ENCODE measurements around the gene ACOXL.

DNA sequence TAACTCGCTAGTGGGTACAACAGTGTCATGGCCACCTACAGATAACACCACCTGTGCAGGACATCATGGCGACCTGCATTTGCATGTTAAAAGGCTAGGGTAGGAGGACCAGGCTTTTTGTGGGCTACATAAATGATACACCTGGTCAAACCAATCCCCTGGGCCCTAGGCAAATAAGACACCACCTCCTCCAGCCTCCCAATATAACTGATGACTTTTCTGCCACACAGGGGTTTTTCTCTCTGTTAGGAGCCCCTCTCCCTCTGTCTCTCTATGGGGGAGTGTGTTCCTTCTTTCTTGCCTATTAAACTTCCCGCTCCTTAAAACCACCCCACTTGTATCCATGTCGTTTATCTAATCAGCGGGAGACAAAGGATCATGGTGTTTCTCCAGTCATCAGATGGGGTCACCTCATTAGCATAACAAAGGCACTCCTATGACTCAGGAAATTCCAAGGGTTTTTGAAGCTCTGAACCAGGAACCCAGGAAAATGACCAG is 43.7 kb upstream of the ACOXL start:
- TF ChIP-seq POLR2A (IDR thresholded peaks at IDR 0.05) = no peak
- TF ChIP-seq, protein P1, sequence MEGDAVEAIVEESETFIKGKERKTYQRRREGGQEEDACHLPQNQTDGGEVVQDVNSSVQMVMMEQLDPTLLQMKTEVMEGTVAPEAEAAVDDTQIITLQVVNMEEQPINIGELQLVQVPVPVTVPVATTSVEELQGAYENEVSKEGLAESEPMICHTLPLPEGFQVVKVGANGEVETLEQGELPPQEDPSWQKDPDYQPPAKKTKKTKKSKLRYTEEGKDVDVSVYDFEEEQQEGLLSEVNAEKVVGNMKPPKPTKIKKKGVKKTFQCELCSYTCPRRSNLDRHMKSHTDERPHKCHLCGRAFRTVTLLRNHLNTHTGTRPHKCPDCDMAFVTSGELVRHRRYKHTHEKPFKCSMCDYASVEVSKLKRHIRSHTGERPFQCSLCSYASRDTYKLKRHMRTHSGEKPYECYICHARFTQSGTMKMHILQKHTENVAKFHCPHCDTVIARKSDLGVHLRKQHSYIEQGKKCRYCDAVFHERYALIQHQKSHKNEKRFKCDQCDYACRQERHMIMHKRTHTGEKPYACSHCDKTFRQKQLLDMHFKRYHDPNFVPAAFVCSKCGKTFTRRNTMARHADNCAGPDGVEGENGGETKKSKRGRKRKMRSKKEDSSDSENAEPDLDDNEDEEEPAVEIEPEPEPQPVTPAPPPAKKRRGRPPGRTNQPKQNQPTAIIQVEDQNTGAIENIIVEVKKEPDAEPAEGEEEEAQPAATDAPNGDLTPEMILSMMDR (IDR thresholded peaks at IDR 0.05) = no peak
- no peak for TF ChIP-seq EP300 (IDR thresholded peaks at IDR 0.05; ENCODE audit: low read depth)
- no peak for TF ChIP-seq POLR2AphosphoS5 (IDR thresholded peaks at IDR 0.05)

Data from transverse colon (tissue), 4 donors.